Muscle of leg (tissue), 16 donors: Measurements from ENCODE around the gene ATRIP. TPM values are rescaled to one million over a fixed set of nuclear protein-coding genes. Genes with fewer than 3 reads are reported as not detected.
A peak's percentile ranks its signal among the peaks of the same experiment; 100 is the strongest.
"Not testable (repeated sequence)": the region's sequence is repeated elsewhere in the genome, so short reads cannot be mapped to it uniquely, and the experiment has no call there.

ENCODE experiments used
- DNase-seq: peaks from one replicate; pipeline ENCODE4 v3.0.0; 2013
- H3K27ac ChIP-seq: one replicate; pipeline ENCODE4 v1.5.1; 2013; ENCODE audit warnings: mild to moderate bottlenecking, low read length, control low read depth
- H3K27me3 ChIP-seq: one replicate; pipeline ENCODE4 v1.6.1; 2013; ENCODE audit warnings: low read length; ENCODE audit not compliant: control insufficient read depth, insufficient read depth
- H3K36me3 ChIP-seq: one replicate; pipeline ENCODE4 v1.6.1; 2013; ENCODE audit warnings: low read length; ENCODE audit not compliant: control insufficient read depth, insufficient read depth
- H3K4me1 ChIP-seq: one replicate; pipeline ENCODE4 v1.6.1; 2013; ENCODE audit warnings: low read length; ENCODE audit not compliant: control insufficient read depth, insufficient read depth
- H3K4me3 ChIP-seq: one replicate; pipeline ENCODE4 v1.5.1; 2013; ENCODE audit warnings: low read length, control low read depth
- H3K9me3 ChIP-seq: replicated peaks from 2 replicates; pipeline ENCODE4 v1.6.1; 2013; ENCODE audit warnings: low read depth, low read length; ENCODE audit not compliant: control insufficient read depth
- WGBS: methylation state at CpG from one replicate; pipeline ENCODE4 v1.1.5; 2013; ENCODE audit warnings: missing lambda C conversion rate; ENCODE audit not compliant: insufficient coverage; 5-methylcytosine and 5-hydroxymethylcytosine counted together
- long read RNA-seq, 11 donors: transcript quantifications; one replicate each; lab custom pipeline, GENCODE V29; 2026
- polyA plus RNA-seq, 8 donors: library from polyadenylated mRNA; unstranded; fragments of 120-200 nt; gene quantifications; one replicate each; pipeline versions ENCODE4 v1.2.1 to v1.2.3, GENCODE V29; 2013; ENCODE audit warnings: inconsistent platforms in 1 of 8, low replicate concordance in 1 of 8; ENCODE audit not compliant: insufficient read length in 8 of 8, insufficient read depth in 1 of 8
- total RNA-seq: library from RNA; stranded (reverse); fragments of 120-200 nt; gene quantifications from one replicate; pipeline ENCODE4 v1.2.4, GENCODE V29; 2013

The ATRIP gene
- total RNA-seq, result 6.5 TPM
- polyA plus RNA-seq, result 1 to 10 TPM; 7.1 to 9.6 (median 7.8) TPM
- long read RNA-seq, donor 1, result 0 reads
- long read RNA-seq, donor 2, result 0 reads
- long read RNA-seq, donor 3, result 0 reads
- long read RNA-seq, donor 4, full-length matches to known transcripts, result 2 of 33 reads
- long read RNA-seq, donor 4, partial matches to known transcripts, result 15 of 33 reads
- long read RNA-seq, donor 4, other reads (novel, unspliced or antisense), result 16 of 33 reads
- long read RNA-seq, donor 5, full-length matches to known transcripts, result 3 of 3 reads
- long read RNA-seq, donor 5, partial matches to known transcripts, result 0 of 3 reads
- long read RNA-seq, donor 5, other reads (novel, unspliced or antisense), result 0 of 3 reads
- long read RNA-seq, donor 6, full-length matches to known transcripts, result 1 of 1 reads
- long read RNA-seq, donor 6, partial matches to known transcripts, result 0 of 1 reads
- long read RNA-seq, donor 6, other reads (novel, unspliced or antisense), result 0 of 1 reads
- long read RNA-seq, donor 7, full-length matches to known transcripts, result 2 of 2 reads
- long read RNA-seq, donor 7, partial matches to known transcripts, result 0 of 2 reads
- long read RNA-seq, donor 7, other reads (novel, unspliced or antisense), result 0 of 2 reads
- long read RNA-seq, donor 8, result 0 reads
- long read RNA-seq, donor 9, result 0 reads
- long read RNA-seq, donor 10, full-length matches to known transcripts, result 2 of 2 reads
- long read RNA-seq, donor 10, partial matches to known transcripts, result 0 of 2 reads
- long read RNA-seq, donor 10, other reads (novel, unspliced or antisense), result 0 of 2 reads
- long read RNA-seq, donor 11, full-length matches to known transcripts, result 1 of 1 reads
- long read RNA-seq, donor 11, partial matches to known transcripts, result 0 of 1 reads
- long read RNA-seq, donor 11, other reads (novel, unspliced or antisense), result 0 of 1 reads

DNA sequence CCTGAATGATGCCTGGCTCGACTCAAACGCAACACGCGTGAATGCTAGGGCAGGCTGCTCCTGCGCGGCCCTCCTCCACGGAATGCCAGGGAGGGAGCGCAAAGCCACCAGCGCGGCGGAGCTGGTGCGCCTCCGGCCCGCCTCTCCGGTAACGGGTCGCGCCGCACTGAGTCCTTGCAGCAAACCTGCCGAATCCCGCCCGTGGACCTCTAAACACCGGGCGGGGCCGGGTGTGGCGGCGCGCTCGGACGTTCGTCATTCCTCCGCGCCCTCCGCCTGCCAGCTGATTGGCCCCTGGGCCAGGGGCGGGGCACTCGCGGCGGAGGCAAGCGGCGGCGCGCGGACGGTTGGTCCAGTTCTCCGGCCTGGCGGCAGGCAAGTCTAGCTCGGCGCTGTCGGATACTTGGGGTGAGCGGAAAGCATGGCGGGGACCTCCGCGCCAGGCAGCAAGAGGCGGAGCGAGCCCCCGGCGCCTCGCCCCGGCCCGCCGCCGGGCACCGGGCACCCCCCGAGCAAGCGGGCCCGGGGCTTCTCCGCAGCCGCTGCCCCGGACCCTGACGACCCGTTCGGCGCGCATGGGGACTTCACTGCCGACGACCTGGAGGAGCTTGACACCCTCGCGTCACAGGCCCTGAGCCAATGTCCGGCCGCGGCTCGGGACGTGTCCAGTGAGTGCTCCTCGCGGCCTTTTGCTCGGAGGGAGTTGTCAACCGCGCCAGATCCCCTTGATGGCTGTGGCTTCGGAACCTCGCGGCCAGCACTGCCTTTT lies at the start of gene ATRIP:
TSS of gene ATRIP (plus strand) at position 313 of the 769 bp plus-strand sequence. CDS start at position 422, 109 bp downstream.
- under 1% methylated on average over 91 of the region's 91 CpGs for WGBS
- DNase-seq, result peak; percentile 94
- peaks cover 22% of the 10 kb centered on the region for H3K36me3 ChIP-seq
- H3K9me3 ChIP-seq, result no peaks in the 10 kb centered on the region
- no peaks in the 10 kb centered on the region for H3K27me3 ChIP-seq
- H3K4me1 ChIP-seq, result peaks cover 19% of the 10 kb centered on the region
- H3K27ac ChIP-seq, result peak within 1 kb of the TSS; percentile 87
- H3K4me3 ChIP-seq, result peak within 1 kb of the TSS; percentile 99

DNA sequence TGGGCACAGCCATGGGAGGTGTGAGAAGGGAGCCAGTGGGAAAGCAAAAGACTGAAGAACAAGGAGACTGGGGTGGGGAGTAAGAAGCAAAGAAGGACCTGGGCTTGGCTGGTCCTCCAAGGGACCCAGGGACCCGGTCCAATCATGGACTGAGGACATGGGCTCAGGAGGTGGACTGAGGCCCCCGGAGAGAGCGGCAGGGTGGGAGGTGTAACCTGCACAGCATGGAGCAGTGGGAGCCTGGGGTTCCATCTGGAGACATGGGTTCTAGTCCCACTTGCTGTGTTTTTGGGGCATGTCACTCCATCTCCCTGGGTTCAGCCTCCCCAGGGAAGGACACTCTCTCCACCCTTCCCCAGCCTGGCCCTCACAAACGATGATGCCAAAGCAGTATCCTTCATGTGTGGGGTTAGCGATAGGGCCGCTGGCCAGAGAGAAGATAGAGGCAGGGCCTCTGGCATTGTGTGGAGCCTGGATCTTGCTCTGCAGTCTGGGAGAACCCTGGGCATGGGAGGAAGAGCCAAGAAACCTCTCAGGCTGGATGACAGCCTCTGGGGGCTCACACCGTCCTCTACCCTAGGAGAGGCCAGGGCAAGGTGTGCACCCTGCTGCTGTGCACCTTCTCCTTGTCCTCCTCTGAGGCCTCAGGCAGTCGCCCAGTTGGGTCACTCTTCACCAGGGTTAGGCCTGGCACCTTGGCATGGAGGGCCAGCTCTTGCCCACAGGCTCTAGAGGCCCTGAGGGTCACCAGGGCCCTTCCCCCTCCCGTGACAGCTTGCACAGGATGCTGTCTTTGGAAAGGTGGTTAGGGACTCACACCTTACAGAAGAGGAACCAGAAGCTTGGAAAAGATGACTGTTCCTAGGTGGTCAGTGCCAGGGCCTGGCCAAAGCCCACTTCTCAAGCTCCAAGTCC lies 48.5 kb upstream of the ATRIP start:
- H3K9me3 ChIP-seq, result no peaks in the 10 kb centered on the region
- DNase-seq, result no peak
- 82% methylated on average over 7 of the region's 9 CpGs for WGBS
- no peak overlapping the region for H3K27ac ChIP-seq
- H3K4me3 ChIP-seq, result no peak overlapping the region
- H3K27me3 ChIP-seq, result peaks cover 4% of the 10 kb centered on the region
- no peaks in the 10 kb centered on the region for H3K4me1 ChIP-seq
- no peaks in the 10 kb centered on the region for H3K36me3 ChIP-seq

DNA sequence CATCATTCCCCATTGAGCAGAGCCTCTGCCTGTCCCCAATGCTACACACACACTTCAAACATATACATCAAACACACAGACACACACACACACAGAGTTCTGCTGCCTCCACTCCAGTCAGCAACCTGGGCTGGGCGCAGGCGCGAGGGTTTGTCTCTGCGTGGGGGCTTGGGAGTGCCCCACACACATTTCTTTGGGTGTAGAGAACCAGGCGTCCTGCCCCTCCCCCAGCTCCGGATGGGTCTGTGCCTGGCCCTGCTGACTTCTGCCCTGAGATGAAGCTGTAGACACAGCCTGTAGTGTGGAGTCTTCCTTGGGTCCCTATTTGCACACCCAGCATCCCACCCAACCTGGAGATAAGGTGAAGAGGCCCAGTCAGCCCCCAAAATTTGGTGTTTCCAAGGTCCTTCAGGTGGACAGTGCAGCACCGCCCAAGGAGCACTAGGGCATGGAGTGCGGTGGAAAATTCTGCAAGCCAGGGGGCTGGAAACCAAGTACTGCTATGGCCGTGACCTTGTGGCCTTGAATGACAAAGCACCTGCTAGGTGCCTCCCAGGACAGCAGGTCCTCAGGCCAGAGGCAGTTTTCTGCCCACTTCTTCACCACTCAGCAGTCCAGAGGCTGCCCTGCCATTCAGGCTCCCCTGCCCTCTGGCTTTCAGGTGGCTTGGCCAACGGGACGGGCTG lies 47.7 kb upstream of the ATRIP start:
- no peak overlapping the region for H3K27ac ChIP-seq

DNA sequence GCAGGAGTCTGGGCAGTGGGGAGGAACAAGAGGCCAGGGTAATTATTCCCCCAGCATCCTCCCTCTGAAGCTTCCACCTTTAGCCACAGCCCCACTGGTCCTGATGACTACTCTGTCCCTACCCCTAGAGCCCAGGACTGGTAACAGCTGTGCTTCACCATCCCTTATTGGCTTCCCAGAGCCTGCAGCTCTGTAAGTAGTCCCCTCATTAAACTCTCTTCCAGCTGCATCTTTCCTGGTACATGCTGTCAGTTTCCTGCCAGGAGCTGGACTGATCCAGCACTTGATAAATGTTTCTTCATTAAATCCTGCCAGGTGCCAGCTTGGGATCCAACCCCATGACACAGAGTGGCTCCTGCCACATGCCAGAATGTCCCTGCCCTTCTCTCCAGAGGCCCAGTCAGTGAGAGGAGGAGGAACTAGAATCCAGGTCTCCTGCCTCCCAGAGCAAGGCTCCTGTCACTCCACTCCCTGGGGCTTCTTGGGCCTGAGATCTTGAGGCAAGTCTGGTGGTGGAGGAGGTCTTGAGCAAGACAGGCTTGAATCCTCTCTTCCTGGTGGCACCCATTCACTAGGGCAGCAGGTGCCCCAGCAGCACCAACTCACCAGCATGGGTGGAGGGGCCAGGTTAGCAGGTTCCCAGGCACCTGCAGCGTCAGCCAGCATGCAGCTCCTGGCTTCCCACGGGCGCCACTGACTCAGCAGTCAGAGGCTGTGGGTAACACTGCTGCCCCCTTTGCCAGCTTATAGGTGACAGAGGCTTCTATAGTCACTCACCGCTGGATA lies 47.0 kb upstream of the ATRIP start:
- no peaks in the 10 kb centered on the region for H3K9me3 ChIP-seq
- peaks cover 11% of the 10 kb centered on the region for H3K36me3 ChIP-seq
- H3K4me1 ChIP-seq, result no peaks in the 10 kb centered on the region
- WGBS, result 80% methylated on average over 3 of the region's 4 CpGs
- no peak overlapping the region for H3K4me3 ChIP-seq
- H3K27ac ChIP-seq, result no peak overlapping the region
- DNase-seq, result no peak
- H3K27me3 ChIP-seq, result peaks cover 4% of the 10 kb centered on the region

More for the DNA sequence above, 47.7 kb upstream of the ATRIP start:
- Histone ChIP-seq H3K4me3 (no peak overlapping the region), H3K9me3 (no peaks in the 10 kb centered on the region), H3K36me3 (peaks cover 4% of the 10 kb centered on the region), H3K4me1 (no peaks in the 10 kb centered on the region), H3K27me3 (peaks cover 4% of the 10 kb centered on the region)
- 75% methylated on average over 7 of the region's 11 CpGs for WGBS
- DNase-seq, result no peak

DNA sequence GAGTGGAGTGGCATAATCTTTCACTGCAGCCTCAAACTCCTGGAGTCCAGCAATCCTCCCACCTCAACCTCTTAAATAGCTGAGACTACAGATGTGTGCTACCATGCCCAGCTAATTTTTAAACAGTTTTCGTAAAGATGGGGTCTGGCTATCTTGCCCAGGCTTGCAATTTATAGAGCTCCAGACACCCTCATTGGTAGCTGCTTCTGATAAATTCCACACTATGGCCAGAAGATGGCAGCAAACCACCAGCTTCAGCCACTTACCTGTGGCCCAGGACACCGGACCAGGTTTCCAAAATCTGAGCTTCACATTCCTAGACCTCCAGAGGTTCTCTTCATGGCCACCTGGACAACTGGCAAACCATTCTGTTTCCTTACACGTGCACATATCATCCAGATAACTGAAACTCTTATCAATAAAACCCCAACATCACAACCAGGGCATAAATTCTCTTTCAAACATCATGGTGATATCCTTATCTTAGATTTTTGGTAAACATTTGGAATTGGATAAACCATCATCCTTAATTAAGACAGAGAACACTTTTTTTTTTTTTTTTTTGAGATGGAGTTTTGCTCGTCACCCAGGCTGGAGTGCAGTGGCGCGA lies 45.6 kb upstream of the ATRIP start:
- DNase-seq, result peak; percentile 70

DNA sequence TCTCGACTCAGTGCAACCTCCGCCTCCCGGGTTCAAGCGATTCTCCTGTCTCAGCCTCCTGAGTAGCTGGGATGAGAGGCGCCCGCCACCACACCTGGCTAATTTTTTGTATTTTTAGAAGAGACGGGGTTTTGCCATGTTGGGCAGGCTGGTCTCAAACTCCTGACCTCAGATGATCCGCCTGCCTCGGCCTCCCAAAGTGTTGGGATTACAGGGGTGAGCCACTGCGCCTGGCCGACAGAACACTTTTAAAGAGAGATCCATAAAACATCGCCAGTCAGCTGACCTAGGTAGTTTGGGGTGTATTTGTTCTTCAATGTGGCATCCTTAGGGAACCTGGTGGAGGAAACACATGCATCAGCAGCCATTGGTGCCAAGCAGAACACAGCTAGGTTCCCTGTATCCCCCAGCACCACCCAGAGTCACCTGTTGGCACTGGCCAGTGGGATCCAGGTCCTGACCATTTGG lies 45.1 kb upstream of the ATRIP start:
- peaks cover 25% of the 10 kb centered on the region for H3K36me3 ChIP-seq
- not testable (repeated sequence) for H3K27ac ChIP-seq, H3K4me3 ChIP-seq, H3K9me3 ChIP-seq, DNase-seq, H3K27me3 ChIP-seq, H3K4me1 ChIP-seq
- WGBS, result 90% methylated on average over 8 of the region's 12 CpGs

More for the DNA sequence above, 45.6 kb upstream of the ATRIP start:
- 75% methylated on average over 4 of the region's 6 CpGs for WGBS
- Histone ChIP-seq H3K4me1 (no peaks in the 10 kb centered on the region), H3K27ac (no peak overlapping the region), H3K9me3 (no peaks in the 10 kb centered on the region), H3K36me3 (peaks cover 21% of the 10 kb centered on the region), H3K4me3 (no peak overlapping the region), H3K27me3 (no peaks in the 10 kb centered on the region)

DNA sequence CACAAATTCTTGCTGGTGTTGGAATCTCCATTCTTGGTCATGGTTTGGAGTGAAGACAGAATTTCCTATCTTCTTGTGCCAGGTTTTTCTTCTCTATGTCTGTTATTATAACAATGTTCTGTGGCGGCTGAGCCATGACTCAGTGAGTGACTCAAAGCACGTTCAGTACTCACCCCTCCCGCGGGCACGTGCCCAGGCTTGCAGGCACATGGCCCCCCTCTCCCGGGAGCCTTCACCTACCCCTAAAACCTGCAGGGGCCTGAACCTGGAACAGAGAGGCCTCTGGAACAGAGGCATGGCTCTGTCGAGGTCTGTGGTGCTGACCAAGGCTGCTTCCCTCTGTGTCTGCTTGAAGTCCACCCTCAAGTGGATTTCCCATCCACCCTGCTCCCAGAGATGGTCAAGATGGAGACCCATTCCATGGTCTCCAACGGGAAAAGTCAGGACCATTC lies 44.2 kb upstream of the ATRIP start:
- Histone ChIP-seq H3K4me1 (no peaks in the 10 kb centered on the region), H3K9me3 (no peaks in the 10 kb centered on the region), H3K27ac (no peak overlapping the region), H3K36me3 (peaks cover 30% of the 10 kb centered on the region), H3K4me3 (no peak overlapping the region), H3K27me3 (no peaks in the 10 kb centered on the region)
- 71% methylated on average over 7 of the region's 8 CpGs for WGBS
- DNase-seq, result peak; percentile 54

DNA sequence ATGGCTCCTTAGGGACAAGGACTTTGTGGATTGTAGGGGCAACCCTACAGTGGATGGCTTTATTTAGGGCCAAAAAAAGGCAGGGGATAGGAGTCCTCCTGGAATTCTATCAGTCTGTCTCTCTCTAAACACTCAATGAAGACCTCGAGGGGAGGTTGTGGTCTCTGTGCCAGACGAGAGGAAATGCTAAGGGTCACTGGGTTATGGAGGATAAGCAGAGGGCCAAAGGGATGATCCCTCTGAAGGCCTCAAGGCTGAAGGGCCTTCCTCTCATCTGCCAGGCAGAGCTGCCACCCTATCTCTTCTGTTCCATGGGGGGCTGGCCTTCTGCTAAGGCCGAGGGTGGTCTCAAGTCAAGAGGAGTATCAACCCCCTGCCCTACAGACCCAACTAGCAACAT lies 43.6 kb upstream of the ATRIP start:
- DNase-seq, result peak; percentile 0
- WGBS, result 80% methylated on average over 1 of the region's 3 CpGs
- Histone ChIP-seq H3K27me3 (no peaks in the 10 kb centered on the region), H3K9me3 (no peaks in the 10 kb centered on the region), H3K27ac (no peak overlapping the region), H3K4me3 (no peak overlapping the region), H3K4me1 (no peaks in the 10 kb centered on the region), H3K36me3 (peaks cover 30% of the 10 kb centered on the region)
